ENCODE data around the gene BUD23.
"Not testable (repeated sequence)": the region's sequence is repeated elsewhere in the genome, so short reads cannot be mapped to it uniquely, and the experiment has no call there.

The BUD23 gene

DNA sequence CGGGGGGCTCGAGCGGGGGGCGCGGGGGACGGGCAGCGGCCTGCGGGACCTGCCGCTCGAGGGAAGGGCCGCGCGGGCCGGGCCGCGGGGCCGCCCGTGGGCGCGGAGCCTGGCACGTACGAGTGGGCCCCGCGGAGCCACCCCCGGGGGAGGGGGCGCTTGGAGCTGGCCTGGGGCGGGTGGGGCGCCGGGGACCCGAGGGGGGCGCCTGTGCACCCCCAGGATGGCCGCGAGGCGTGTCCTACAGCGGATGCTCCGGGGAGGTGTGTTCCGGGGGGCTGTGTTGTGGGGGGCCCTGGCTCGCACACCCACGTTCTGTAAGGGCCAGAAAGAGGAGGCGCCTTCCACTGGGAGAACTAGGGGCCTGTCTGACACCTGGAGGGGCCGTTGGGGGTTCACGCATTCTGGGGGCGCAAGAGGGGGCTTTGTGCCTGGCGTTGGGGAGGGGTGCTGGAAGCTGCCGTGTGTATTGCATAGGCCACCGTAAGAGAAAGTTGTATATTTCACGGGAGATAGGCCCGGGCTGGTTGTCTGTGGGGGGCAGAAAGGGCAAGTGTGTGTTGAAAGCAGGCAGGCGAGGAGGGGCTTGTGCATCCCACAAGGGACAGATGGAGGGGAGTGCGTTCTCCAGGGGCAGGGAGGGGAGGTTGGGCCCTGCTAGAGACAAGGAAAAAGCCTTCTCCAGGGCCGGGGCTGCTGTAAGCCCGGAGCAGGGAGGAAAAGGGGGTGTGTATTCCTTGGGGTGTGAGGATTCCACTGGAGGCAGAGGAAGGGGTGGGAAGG, 15.1 kb upstream of the BUD23 start:
- DNase-seq (ENCODE audit: low spot score), result peak; percentile 22

DNA sequence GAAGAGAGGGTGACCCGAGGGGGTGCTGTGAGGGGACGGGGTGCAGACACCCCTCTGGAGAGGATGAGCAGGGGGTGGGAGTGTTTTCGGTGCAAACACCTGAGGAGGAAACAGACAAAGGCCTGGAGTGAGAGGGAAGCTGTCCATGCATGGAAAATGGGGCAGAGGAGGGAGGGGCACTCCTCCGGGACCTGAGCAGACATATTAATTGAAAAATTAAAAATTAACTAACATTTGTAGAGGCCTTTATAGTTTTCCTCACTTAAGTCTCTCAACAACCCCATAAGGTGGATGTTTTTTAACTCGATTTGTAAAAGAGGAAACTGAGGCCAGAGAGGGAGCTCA, 14.5 kb upstream of the BUD23 start:
- no peak for DNase-seq (ENCODE audit: low spot score)

DNA sequence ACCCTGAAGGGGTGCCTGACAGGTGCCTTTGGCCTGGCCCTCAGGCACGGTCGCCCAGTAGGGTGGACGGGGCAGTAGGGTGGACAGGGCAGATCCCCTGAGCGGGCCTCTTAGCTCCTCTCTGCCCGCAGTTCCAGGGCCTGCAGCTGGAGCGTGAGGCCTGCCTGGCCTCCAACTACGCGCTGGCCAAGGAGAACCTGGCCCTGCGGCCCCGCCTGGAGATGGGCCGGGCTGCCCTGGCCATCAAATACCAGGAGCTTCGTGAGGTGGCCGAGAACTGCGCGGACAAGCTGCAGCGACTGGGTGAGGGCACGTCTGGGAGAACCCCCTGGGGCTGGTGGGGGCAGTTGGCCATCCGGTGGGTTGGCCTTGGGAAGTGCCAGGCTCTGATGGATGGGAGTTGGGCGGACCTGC, 14.1 kb upstream of the BUD23 start:
- no peak for DNase-seq (ENCODE audit: low spot score)

- DNase-seq (ENCODE audit: low spot score), result no peak
Observed at GRCh38 chr7:73669858-73670385, 13.5 kb upstream of the BUD23 start.

GRCh38 chr7:73671322-73671661, 12.1 kb upstream of the BUD23 start:
- no peak for DNase-seq (ENCODE audit: low spot score)

- no peak for DNase-seq (ENCODE audit: low spot score)
Observed at GRCh38 chr7:73671857-73672445, 11.4 kb upstream of the BUD23 start.

GRCh38 chr7:73674468-73675124, 8.8 kb upstream of the BUD23 start:
- no peak for DNase-seq (ENCODE audit: low spot score)

- DNase-seq (ENCODE audit: low spot score), result not testable (repeated sequence)
Observed at GRCh38 chr7:73676062-73676461, 7.3 kb upstream of the BUD23 start.

DNA sequence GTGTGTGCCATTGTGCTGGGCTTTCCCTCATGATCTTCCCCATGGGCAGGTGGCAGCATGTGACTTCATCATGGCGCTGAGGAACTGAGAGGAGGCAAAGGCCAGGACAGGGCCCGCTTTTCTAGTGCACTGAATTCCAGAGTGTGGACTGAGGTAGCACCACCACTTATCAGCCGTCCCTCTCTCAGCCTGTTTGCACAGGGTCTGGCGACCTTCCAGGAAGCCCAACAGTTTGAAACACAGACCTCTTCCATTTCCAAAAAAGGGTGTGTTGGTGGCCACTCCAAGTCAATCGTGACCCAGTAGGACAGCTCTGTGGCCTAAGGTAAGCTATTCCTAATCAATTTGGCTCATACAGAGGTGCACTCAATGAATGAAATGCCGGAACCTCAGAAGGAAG, 4.5 kb upstream of the BUD23 start:
- no peak for DNase-seq (ENCODE audit: low spot score)

- no peak for DNase-seq (ENCODE audit: low spot score)
Observed at GRCh38 chr7:73679709-73680108, 3.7 kb upstream of the BUD23 start.

DNA sequence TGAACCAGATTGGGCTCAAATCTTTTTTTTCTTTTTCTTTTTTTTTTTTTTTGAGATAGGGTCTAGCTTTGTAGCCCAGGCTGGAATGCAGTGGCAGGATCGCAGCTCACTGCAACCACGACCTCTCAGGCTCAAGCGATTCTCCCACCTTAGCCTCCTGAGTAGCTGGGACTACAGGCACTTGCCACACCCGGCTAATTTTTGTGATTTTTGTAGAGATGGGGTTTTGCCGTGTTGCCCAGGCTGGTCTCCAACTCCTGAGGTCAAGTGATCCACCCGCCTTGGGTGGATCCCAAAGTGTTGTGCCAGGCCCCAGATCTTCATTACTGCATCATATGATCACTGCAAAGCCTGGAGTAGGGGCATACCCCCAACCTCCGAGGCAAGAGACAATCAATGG, 2.9 kb upstream of the BUD23 start:
- no peak for DNase-seq (ENCODE audit: low spot score)

GRCh38 chr7:73681031-73681430, 2.4 kb upstream of the BUD23 start:
- no peak for DNase-seq (ENCODE audit: low spot score)

DNA sequence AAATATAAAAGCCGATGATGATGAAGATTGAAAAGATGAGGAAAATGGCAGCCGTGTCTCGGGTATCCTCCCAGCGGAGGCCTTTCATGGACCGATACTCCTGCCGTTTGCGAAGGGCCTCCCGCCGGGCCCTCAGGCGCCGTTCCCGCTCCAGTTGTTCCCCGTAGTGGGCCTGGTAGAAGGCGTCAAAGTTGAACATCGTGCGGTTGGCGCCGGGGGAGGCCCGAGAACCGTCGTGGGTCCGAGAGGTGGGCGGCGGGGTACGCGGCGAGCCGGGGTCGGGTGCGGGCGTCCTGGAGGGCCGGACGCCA, 697 bp upstream of the BUD23 start:
- no peak for DNase-seq (ENCODE audit: low spot score)

GRCh38 chr7:73683788-73684693, 644 bp downstream of the BUD23 start:
- DNase-seq (ENCODE audit: low spot score), result no peak

DNA sequence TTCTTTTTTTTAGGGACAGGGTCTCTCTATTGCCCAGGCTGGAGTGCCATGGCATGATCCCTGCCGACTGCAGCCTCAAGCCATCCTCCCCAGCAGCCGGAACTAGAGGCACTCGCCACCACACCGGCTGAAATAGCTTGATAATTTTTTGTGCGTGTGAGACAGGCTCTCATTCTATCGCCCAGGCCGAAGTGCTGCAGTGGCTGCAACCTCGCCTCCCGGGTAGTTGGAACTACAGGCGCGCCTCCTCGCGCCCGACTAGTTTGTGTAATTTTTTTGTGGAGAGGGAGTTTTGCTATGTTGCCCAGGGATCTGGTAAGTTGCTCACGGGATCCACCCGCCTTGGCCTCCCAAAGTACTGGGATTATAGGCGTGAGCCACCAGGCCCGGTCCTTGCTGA, 1.9 kb downstream of the BUD23 start:
- DNase-seq (ENCODE audit: low spot score), result no peak

DNA sequence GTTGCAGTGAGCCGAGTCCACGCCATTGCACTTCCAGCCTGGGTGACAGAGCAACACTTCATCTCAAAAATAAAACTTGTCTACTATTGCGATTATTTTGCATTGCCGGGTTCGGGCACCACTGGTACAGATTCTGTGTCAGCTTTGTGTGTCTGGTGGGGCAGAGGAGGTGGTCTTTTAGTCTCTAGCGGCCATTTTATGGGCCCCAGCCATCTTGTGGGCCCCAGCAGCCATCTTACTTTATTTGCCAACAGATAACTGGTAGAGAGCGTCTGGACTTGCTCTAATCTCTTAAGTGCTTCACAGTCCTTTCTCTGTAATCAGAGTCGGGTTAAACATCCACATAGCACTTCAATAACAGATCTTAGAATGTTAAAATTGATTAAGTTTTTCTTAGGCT, 4.9 kb downstream of the BUD23 start:
- no peak for DNase-seq (ENCODE audit: low spot score)

- no peak for DNase-seq (ENCODE audit: low spot score)
Observed at GRCh38 chr7:73690646-73691045, 7.2 kb downstream of the BUD23 start.

DNA sequence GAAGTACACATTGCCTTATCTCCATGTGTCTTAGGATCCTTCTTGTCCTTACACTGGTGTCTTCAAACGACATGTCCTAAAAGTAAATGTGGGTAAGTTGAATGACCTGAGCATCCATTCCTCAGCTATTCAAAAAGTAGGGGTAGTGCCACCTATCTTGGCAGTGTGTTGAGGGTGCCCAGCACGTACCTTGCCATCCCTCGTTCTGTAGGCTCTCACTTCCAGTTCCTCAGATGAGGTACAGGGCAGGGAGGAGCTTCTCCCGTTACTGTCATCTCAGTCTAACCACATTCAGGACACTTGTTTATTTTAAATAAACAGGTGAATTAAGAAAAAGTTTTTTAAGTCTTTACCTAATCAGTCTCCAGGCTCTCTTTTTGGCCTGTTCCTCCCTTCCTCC, 13.0 kb downstream of the BUD23 start:
- DNase-seq (ENCODE audit: low spot score), result no peak

- no peak for DNase-seq (ENCODE audit: low spot score)
Observed at GRCh38 chr7:73698410-73698809, 15.0 kb downstream of the BUD23 start.

DNA sequence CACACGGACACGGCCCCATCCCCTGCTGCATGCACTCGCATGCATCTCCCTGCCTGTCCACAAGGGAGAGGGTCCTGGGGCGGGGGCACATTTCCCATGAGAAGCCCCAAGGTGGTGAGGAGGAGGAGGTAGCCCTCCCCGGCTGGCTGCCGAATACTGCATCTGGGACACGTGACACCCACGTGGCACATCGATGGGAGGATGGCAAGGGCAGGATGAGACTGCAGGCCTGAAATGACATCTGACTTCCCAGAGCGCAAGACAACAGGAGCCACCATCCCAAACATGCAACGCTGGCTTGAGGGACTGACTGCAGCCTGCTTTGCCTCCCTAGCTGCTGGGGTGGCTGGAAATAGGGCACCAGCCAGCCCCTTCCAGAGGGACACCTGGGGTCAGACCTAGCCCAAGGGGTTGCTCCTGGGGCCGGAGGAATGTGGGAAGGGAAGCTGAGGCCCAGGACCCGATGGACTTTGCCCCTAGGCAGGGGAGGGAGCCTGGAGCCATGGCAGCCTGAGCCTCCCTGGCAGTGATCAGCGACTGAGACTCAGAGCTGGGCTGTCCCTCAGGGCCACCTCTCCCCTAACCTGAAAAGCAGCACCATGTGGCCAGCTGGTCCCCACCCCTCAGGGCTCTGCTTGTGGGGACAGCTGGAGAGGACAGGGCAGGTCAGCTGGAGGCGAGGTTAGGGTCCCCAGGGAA, 16.1 kb downstream of the BUD23 start:
- DNase-seq (ENCODE audit: low spot score), result no peak

DNA sequence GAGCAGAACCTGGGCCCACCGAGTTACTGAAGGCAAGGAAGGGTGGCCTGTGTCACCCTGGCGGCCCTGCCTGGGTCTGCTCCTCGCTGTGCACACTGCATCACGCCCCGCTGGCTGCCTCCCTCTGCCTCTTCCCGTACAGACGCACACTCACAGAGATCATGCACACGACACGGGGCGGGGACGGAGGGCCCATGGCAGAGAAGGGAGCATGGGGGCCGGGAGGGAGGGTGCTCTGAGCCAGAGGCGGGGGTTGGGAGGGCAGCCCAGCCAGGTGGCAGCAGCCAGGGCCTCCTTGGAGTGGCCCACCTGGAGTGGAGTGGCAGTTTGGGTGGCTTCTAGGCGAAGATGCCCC, 16.6 kb downstream of the BUD23 start:
- DNase-seq (ENCODE audit: low spot score), result no peak

GRCh38 chr7:73700581-73701134, 17.3 kb downstream of the BUD23 start:
- no peak for DNase-seq (ENCODE audit: low spot score)

Measured in AG08395 (cell line).